GM23338 (cell line): Measurements from ENCODE around the gene FMN1. TPM values are rescaled to one million over a fixed set of nuclear protein-coding genes. Genes with fewer than 3 reads are reported as not detected.

Experiments
- ATAC-seq: fragments of 200-7000 bp; cut with Tn5 transposase; 3 replicates; pipeline ENCODE4 v1.9.1; 2020
- DNase-seq: peaks from one replicate; pipeline ENCODE4 v3.0.0-alpha.2; 2015; ENCODE audit warnings: low spot score
- H2AFZ ChIP-seq: fragments of 200-600 bp; sonication (generic); 2 replicates; pipeline ENCODE4 v1.8.0; 2016; ENCODE audit warnings: antibody characterized with exemption, mild to moderate bottlenecking, moderate library complexity
- H3F3A ChIP-seq: fragments of 200-600 bp; sonication (generic); replicated peaks from 2 replicates; pipeline ENCODE4 v1.8.0; 2017; ENCODE audit warnings: antibody characterized with exemption, mixed run types, low read depth
- H3K27ac ChIP-seq: fragments of 200-600 bp; sonication (generic); 2 replicates; pipeline ENCODE4 v1.6.1; 2016; ENCODE audit warnings: low read depth
- H3K27me3 ChIP-seq: fragments of 200-600 bp; sonication (generic); 2 replicates; pipeline ENCODE4 v1.8.0; 2016; ENCODE audit warnings: mild to moderate bottlenecking, mixed run types, moderate library complexity; ENCODE audit not compliant: insufficient read depth
- H3K36me3 ChIP-seq: fragments of 200-600 bp; sonication (generic); 2 replicates; pipeline ENCODE4 v1.8.0; 2016; ENCODE audit warnings: mild to moderate bottlenecking; ENCODE audit not compliant: insufficient read depth
- H3K4me1 ChIP-seq: fragments of 200-600 bp; sonication (generic); 2 replicates; pipeline ENCODE4 v1.8.0; 2016; ENCODE audit warnings: mild to moderate bottlenecking, moderate library complexity; ENCODE audit not compliant: insufficient read depth
- H3K4me2 ChIP-seq: fragments of 200-600 bp; sonication (generic); 2 replicates; pipeline ENCODE4 v1.7.1; 2017; ENCODE audit warnings: mixed run types
- H3K4me3 ChIP-seq: fragments of 200-600 bp; sonication (generic); 2 replicates; pipeline ENCODE4 v1.6.1; 2016; ENCODE audit warnings: mixed run types
- H3K79me2 ChIP-seq: fragments of 200-600 bp; sonication (generic); replicated peaks from 2 replicates; pipeline ENCODE4 v1.8.0; 2017; ENCODE audit warnings: mild to moderate bottlenecking; ENCODE audit not compliant: insufficient read depth
- H3K9me2 ChIP-seq: fragments of 200-600 bp; sonication (generic); 2 replicates; pipeline ENCODE4 v1.8.0; 2017; ENCODE audit not compliant: insufficient read depth
- H4K20me1 ChIP-seq: fragments of 200-600 bp; sonication (generic); replicated peaks from 2 replicates; pipeline ENCODE4 v1.8.0; 2017; ENCODE audit warnings: mild to moderate bottlenecking; ENCODE audit not compliant: insufficient read depth
- H3K27ac Mint-ChIP-seq: 2 replicates; pipeline ENCODE4 v1.8.0; 2020; ENCODE audit warnings: inconsistent platforms, mild to moderate bottlenecking, moderate library complexity, mixed read lengths
- H3K27me3 Mint-ChIP-seq: 3 replicates; pipeline ENCODE4 v1.8.0; 2022; ENCODE audit warnings: low read depth, mild to moderate bottlenecking, moderate library complexity, mixed read lengths, inconsistent platforms; ENCODE audit not compliant: insufficient read depth, poor library complexity
- H3K36me3 Mint-ChIP-seq: 3 replicates; pipeline ENCODE4 v1.8.0; 2021; ENCODE audit warnings: low read depth, mild to moderate bottlenecking, inconsistent platforms, moderate library complexity, mixed read lengths
- H3K4me1 Mint-ChIP-seq: 3 replicates; pipeline ENCODE4 v1.8.0; 2020; ENCODE audit warnings: mild to moderate bottlenecking, inconsistent platforms, mixed read lengths
- H3K4me3 Mint-ChIP-seq: 3 replicates; pipeline ENCODE4 v1.8.0; 2021; ENCODE audit warnings: moderate library complexity, mild to moderate bottlenecking, inconsistent platforms, mixed read lengths
- H3K9me3 Mint-ChIP-seq: 3 replicates; pipeline ENCODE4 v1.8.0; 2020; ENCODE audit warnings: moderate library complexity, mild to moderate bottlenecking, inconsistent platforms, mixed read lengths
- CREB1 ChIP-seq: fragments of 250-450 bp; sonication (Bioruptor Pico); IDR thresholded peaks from 2 replicates; pipeline ENCODE4 v1.5.0; 2020; ENCODE audit warnings: low read depth, mild to moderate bottlenecking, moderate library complexity
- CTCF ChIP-seq, 2 experiments: fragments of 200-600 bp in 1 of 2; sonication (generic) in 1 of 2; conservative IDR thresholded peaks; 2 replicates each; pipeline versions ENCODE4 v1.5.1 to v1.6.1; 2016 to 2017; ENCODE audit warnings: antibody characterized with exemption in 2 of 2, low read depth in 2 of 2, mild to moderate bottlenecking in 2 of 2, moderate library complexity in 1 of 2
- POLR2AphosphoS5 ChIP-seq: IDR thresholded peaks from 2 replicates; pipeline ENCODE4 v1.6.1; 2016; ENCODE audit warnings: antibody characterized with exemption, low read depth
- ZNF462 ChIP-seq: fragments of 250-450 bp; sonication (Bioruptor Pico); IDR thresholded peaks from 2 replicates; pipeline ENCODE4 v1.5.0; 2020; ENCODE audit warnings: mild to moderate bottlenecking, moderate library complexity
- polyA plus RNA-seq: library from polyadenylated mRNA; unstranded; fragments of >200 nt; fragmentation: Nextera tagmentation; extraction: Ambion mirVana; gene quantifications from 2 replicates; pipeline ENCODE4 v1.2.1, GENCODE V29; 2016
- total RNA-seq: library from RNA; depleted of rRNA; stranded (reverse); fragments of >200 nt; shearing (Covaris generic); gene quantifications from 2 replicates; pipeline ENCODE4 v1.2.3, GENCODE V29; 2014

FMN1 gene
- total and polyA plus RNA-seq, 2 experiments from 2014 or later, result 1.2 to 1.6 TPM

GRCh38 chr15:32852017-32852416, 342.5 kb downstream of the FMN1 start (continued):
- TF ChIP-seq ZNF462 (CRISPR knock-in tag), result no peak

GRCh38 chr15:32851572-32851971, 342.9 kb downstream of the FMN1 start:
- ATAC-seq, result no peak

More at GRCh38 chr15:32851572-32851971, 342.9 kb downstream of the FMN1 start:
- Mint-ChIP-seq H3K4me3 (no peak overlapping the region), H3K4me1 (peaks cover 12% of the 10 kb centered on the region), H3K9me3 (no peaks in the 10 kb centered on the region), H3K27ac (no peak overlapping the region), H3K27me3 (peaks cover 2% of the 10 kb centered on the region), H3K36me3 (no peaks in the 10 kb centered on the region)
- no peaks in the 10 kb centered on the region for H3K79me2 ChIP-seq
- no peak overlapping the region for H3K27ac ChIP-seq
- H3F3A ChIP-seq, result no peaks in the 10 kb centered on the region
- H4K20me1 ChIP-seq, result no peaks in the 10 kb centered on the region
- no peak for DNase-seq
- no peak overlapping the region for H3K4me2 ChIP-seq
- H3K9me2 ChIP-seq, result no peaks in the 10 kb centered on the region; the same call in none of the 2 replicates
- no peak overlapping the region for H2AFZ ChIP-seq
- H3K27me3 ChIP-seq, result no peaks in the 10 kb centered on the region
- no peaks in the 10 kb centered on the region for H3K36me3 ChIP-seq
- TF ChIP-seq POLR2AphosphoS5 (no peak), CREB1 (CRISPR knock-in tag) (no peak), CTCF (conservative IDR thresholded peaks at IDR 0.05; ENCODE audit: low read depth in 2 of 2) (no peak)
- H3K4me1 ChIP-seq, result no peaks in the 10 kb centered on the region
- no peak overlapping the region for H3K4me3 ChIP-seq
